Pons (tissue), 1 donor: ENCODE measurements around the gene SCFD2.
"Not testable (repeated sequence)": the region's sequence is repeated elsewhere in the genome, so short reads cannot be mapped to it uniquely, and the experiment has no call there.

Experiments used
- DNase-seq: peaks from one replicate; pipeline ENCODE4 v3.0.0-alpha.2; 2016; ENCODE audit warnings: low spot score

The SCFD2 gene

DNA sequence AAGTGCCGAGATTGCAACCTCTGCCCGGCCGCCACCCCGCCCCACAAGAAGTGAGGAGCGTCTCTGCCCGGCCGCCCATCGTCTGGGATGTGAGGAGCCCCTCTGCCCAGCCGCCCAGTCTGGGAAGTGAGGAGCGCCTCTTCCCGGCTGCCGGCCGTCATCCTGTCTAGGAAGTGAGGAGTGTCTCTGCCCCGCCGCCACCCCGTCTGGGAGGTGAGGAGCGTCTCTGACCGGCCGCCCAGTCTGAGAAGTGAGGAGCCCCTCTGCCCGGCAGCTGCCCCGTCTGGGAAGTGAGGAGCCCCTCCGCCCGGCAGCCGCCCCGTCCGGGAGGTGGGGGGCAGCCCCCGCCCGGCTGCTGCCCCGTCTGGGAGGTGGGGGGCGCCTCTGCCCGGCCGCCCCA is 226.6 kb downstream of the SCFD2 start:
- DNase-seq: not testable (repeated sequence)

GRCh38 chr4:53137468-53137867 is 228.4 kb downstream of the SCFD2 start:
- no peak for DNase-seq

- DNase-seq: no peak
Observed at GRCh38 chr4:53136954-53137353, 228.9 kb downstream of the SCFD2 start.

DNA sequence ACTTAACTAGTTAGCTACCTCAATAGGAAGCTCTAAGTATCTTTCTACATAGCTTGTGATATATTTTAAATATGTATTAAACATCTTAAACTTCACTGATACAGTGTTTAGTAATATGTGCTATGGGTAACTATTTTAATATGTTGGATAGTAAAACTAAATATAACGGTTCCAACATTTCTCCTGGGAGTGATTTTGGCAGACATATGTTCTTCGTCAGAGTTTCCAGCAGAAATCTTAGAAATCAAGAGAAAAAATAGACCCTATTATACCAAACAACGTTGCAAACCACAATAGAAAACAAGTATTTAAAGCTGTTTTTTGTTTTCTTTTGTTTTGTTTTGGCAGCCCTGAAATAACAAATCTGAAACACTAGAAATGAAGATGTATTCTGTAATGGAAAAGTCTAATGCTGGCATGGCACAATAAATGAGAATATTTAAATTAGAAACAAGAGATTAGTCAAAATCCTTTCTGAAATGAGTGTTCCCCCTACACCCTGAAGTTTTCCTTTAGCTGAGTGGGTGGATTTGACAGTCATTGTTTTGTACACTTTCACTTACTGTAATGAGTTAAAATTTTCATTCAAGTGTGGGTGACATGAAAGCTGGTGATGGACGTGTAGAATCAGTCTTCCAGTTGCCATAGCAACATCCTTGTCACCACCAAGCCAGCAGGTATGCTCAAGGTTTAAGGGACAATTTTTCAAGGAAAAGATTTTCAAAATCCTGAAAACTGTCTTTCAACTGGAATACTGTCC is 233.5 kb downstream of the SCFD2 start:
- no peak for DNase-seq

- DNase-seq: no peak
Observed at GRCh38 chr4:53131562-53131925, 234.3 kb downstream of the SCFD2 start.

- DNase-seq: no peak
Observed at GRCh38 chr4:53130896-53131561, 234.8 kb downstream of the SCFD2 start.

GRCh38 chr4:53128706-53129357 is 237.0 kb downstream of the SCFD2 start:
- no peak for DNase-seq

GRCh38 chr4:53128231-53128630 is 237.6 kb downstream of the SCFD2 start:
- no peak for DNase-seq

- no peak for DNase-seq
Observed at GRCh38 chr4:53127365-53127764, 238.5 kb downstream of the SCFD2 start.

DNA sequence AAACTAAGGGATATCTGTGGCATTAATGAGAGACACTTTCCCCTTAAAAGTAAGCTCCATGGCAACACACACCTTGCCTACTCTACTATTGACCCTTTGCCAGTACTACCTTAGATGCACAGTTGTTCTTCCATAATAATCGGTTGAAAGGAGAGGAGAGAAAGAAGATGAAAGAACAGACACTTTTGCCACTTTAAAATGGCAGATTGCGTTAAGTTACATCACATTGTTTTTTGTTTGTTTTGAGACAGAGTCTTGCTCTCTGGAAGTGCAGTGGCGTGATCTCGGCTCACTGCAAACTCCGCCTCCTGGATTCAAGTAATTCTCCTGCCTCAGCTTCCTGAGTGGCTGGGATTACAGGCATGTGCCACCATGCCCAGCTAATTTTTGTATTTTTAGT is 239.8 kb downstream of the SCFD2 start:
- DNase-seq: no peak

GRCh38 chr4:53123819-53124218 is 242.0 kb downstream of the SCFD2 start:
- DNase-seq: no peak

DNA sequence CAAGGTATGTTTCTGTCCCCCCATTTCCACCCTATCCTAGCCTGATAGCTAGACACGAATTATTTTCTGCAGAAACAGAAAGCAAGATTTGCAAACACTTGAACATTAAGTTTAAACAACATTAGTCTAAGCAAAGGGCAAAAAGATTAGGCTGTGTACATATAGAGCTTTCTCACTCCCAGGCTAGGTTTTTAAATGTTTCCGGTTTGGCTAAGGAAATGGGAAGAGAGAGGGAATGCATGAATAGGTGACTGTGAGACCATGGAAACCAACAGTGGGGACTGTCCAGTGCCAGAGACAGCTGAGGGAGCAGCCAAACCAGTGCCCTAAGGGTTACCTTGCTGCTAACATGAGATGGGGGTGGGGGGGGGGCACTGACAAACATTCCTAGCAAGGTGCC is 242.7 kb downstream of the SCFD2 start:
- no peak for DNase-seq

GRCh38 chr4:53122280-53123116 is 243.4 kb downstream of the SCFD2 start:
- DNase-seq: peak; percentile 82

GRCh38 chr4:53121264-53121865 is 244.5 kb downstream of the SCFD2 start:
- peak; percentile 28 for DNase-seq

GRCh38 chr4:53120778-53121177 is 245.1 kb downstream of the SCFD2 start:
- DNase-seq: no peak

DNA sequence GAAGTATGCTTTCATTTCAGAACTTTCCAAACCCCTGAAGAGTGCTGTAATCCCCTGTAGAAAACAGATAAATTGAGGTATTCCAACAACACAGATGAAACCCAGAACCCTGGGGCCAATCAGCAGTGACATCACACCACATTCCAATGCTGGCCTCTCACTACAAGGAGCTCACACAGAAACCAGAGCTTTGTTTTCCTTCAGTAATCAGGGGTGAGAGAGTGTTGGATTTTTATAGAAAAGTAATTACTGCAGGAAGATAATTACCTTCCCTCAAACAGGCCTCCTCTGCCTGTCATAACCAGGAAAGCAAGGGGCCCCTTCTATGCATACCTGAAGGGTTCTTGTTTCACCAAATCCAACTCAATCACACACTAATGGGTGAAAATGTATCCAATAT is 246.2 kb downstream of the SCFD2 start:
- no peak for DNase-seq

DNA sequence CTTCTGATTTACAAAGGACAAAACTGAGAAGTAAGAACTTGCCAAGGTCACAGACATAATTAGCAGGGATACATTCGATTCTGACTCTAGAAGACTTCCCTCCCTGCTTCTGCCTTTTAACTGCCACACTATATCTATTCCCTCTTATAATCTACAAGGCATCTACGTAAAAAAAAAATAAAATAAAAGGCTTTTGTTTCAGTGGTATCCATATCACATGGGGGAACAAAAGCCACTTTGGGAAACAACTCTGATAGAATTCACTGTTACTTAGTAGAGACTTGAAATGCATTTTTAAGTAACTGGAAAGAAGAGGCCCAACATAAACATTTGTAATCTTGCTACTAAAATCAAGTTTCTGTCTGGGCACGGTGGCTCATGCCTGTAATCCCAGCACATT is 247.2 kb downstream of the SCFD2 start:
- no peak for DNase-seq

GRCh38 chr4:53116954-53117353 is 248.9 kb downstream of the SCFD2 start:
- no peak for DNase-seq

DNA sequence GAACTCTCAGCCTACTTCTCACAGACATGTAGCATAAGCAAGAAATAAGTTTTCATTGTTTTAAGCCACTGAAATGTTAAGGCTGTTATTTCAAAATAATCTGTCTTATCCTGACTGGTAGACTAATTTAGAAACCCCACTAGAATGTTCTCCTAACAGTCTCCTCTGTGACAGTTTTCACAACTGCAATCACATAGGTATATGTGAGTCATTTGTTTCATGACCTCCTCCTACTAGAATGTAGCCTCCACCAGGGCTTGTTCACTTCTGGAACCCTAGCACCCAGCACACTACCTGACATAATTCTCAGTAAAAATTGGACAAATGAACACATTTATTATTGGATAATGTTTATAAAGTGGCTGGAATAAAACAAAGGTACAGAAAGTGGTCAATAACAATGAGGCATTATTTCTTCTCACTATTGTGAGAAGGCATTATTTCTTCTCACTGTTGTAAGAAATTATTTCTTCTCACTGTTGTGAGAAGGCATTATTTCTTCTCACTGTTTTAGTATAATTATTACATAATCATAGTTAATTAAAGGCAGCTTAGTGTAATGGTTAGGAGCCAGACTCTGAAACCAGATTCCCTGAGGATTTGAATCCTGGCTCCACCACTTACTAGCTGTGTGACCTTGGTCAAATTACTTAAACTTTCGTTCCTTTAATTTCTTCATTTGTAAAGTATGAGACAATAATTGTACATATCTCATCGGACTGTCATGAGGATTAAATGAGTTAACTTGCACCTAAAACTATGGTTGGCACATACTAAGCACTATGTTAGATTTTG is 252.2 kb downstream of the SCFD2 start:
- no peak for DNase-seq

DNA sequence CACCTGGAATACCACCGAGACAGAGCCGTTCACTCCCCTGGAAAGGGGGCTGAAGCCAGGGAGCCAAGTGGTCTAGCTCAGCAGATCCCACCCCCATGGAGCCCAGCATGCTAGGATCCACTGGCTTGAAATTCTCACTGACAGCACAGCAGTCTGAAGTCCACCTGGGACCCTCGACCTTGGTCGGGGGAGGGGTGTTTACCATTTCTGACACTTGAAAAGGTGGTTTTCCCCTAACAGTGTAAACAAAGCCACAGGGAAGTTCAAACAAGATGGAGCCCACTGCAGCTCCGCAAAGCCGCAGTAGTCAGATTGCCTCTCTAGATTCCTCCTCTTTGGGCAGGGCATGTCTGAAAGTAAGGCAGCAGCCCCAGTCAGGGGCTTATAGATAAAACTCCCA is 260.5 kb downstream of the SCFD2 start:
- no peak for DNase-seq

DNA sequence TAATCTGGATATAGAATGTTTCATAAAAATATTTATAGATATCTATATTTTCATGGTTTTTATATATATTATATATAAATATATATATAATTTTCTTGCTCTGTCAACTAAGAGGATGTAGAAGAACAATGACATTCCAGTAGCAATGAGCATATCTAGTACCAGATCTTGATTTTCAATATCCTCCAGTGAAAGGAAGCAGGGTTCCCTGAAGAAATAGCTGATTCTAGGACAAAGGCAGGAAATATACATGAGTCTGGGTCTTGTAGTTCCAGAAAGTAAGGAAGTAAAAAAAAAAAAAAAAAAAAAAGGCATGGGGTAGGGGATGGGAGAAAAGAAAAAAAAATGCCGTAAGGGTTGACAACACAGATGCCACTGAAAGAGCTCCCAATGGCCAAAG is 262.4 kb downstream of the SCFD2 start:
- DNase-seq: no peak
